ENCODE results near the gene JAK3. TPM values are rescaled to one million over a fixed set of nuclear protein-coding genes. Genes with fewer than 3 reads are reported as not detected.

The JAK3 gene
- polyA plus RNA-seq, 2 of the 4 experiments (the other 2 are of a cell fraction): 0.31 to 0.89 TPM

GRCh38 chr19:17829855-17830566 is 17.8 kb downstream of the JAK3 start:
- ChIA-PET CTCF (interaction anchor here (0.7 to 1.2 kb wide), 3 partner anchors 11 to 45 kb away, joined by 3 to 4 read pairs (median 3); partner anchors contain the start of gene RPL18A), POLR2A (interaction anchor here (0.7 to 1.3 kb wide), 5 partner anchors 13 to 111 kb away, joined by 3 to 9 read pairs (median 4); partner anchors contain the start of genes B3GNT3, MAP1S and RPL18A)
- FAIRE-seq (no peak), ATAC-seq (peak; percentile 79 to 84), DNase-seq (ENCODE audit: low read depth in 1 of 2, low spot score in 1 of 2) (peak; percentile 82 to 87)
- peaks cover 4% of the 10 kb centered on the region; the same call in 1 of the 3 replicates for H3K4me1 ChIP-seq
- TF ChIP-seq, protein P1, sequence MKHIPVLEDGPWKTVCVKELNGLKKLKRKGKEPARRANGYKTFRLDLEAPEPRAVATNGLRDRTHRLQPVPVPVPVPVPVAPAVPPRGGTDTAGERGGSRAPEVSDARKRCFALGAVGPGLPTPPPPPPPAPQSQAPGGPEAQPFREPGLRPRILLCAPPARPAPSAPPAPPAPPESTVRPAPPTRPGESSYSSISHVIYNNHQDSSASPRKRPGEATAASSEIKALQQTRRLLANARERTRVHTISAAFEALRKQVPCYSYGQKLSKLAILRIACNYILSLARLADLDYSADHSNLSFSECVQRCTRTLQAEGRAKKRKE (CRISPR knock-in tag; IDR thresholded peaks at IDR 0.05; ENCODE audit: low read depth): no peak
- TF ChIP-seq KDM1A (IDR thresholded peaks at IDR 0.05; ENCODE audit: low read depth) (peak; percentile 85), ZNF302 (CRISPR knock-in tag; IDR thresholded peaks at IDR 0.05) (no peak), JUN (IDR thresholded peaks at IDR 0.05) (0 out of 5 replicates have a peak, but pooled peaks of 1 of the 2 experiments have one; percentile 8), MAX (IDR thresholded peaks at IDR 0.05) (peak; percentile 47; the same call in 1 of the 2 replicates), E2F6 (IDR thresholded peaks at IDR 0.05; ENCODE audit: borderline replicate concordance, low read depth) (0 out of 2 replicates have a peak, but pooled peaks have one; percentile 37), CHD4 (IDR thresholded peaks at IDR 0.05; ENCODE audit: borderline replicate concordance) (peak; percentile 74; the same call in 1 of the 2 replicates), ZFP36 (IDR thresholded peaks at IDR 0.05; ENCODE audit: borderline replicate concordance, partially characterized antibody) (no peak)
- TF ChIP-seq, protein P2, sequence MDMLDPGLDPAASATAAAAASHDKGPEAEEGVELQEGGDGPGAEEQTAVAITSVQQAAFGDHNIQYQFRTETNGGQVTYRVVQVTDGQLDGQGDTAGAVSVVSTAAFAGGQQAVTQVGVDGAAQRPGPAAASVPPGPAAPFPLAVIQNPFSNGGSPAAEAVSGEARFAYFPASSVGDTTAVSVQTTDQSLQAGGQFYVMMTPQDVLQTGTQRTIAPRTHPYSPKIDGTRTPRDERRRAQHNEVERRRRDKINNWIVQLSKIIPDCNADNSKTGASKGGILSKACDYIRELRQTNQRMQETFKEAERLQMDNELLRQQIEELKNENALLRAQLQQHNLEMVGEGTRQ (IDR thresholded peaks at IDR 0.05): peak; percentile 38; the same call in 1 of the 2 replicates
- 2% methylated on average over 13 of the region's 29 CpGs for WGBS (ENCODE audit: missing lambda C conversion rate)
- H3K4me3 ChIP-seq: peak overlapping the region; percentile 55
- no peaks in the 10 kb centered on the region for H3K9me3 ChIP-seq
- peak overlapping the region; percentile 100 for H3K4me2 ChIP-seq
- H3K27ac ChIP-seq: peak overlapping the region; percentile 88 to 89

DNA sequence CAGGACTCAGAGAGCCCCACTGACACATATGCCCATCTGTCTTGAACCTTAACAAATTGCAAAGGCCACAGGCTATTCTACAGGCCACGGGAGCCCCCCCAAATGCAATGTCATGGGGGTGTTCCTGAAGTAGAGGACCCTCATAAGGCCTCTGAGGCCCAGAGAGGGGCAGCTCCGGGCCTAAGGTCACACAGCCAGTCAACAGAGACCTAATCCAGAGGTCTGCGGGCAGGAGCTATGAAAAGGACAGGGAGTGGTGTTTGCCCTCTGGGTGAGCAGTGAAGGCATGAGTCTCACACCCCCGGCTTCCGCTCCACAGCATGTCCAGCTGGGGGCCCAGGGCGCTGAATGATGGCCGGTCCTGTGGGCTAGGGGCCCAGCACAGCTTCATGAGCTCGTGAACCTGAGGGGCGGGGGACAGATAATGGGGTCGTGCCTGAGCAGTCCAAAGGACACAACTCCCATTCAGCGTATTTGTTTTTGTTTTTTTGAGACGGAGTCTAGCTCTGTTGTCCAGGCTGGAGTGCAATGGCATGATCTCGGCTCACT is 21.2 kb downstream of the JAK3 start:
- 75% methylated on average over 11 of the region's 13 CpGs for WGBS (ENCODE audit: missing lambda C conversion rate)
- TF ChIP-seq RNF2 (IDR thresholded peaks at IDR 0.05; ENCODE audit: borderline replicate concordance, low read depth) (no peak), EHMT2 (IDR thresholded peaks at IDR 0.05; ENCODE audit: low read depth) (no peak), HES2 (IDR thresholded peaks at IDR 0.05) (no peak)
- CTCF ChIA-PET: interaction anchor here (1.1 to 2.3 kb wide), 2 partner anchors 23 to 29 kb away, joined by 3 to 6 read pairs; no protein-coding TSS in a partner anchor
- FAIRE-seq (no peak), ATAC-seq (no peak), DNase-seq (ENCODE audit: low read depth in 1 of 2, low spot score in 1 of 2) (no peak)
- POLR2A ChIA-PET: no interaction called here
- H3K4me3 ChIP-seq: no peak overlapping the region
- H3K4me1 ChIP-seq: peaks cover 4% of the 10 kb centered on the region; the same call in 1 of the 3 replicates
- H3K4me2 ChIP-seq: no peak overlapping the region
- H3K27ac ChIP-seq: no peak overlapping the region
- no peaks in the 10 kb centered on the region for H3K9me3 ChIP-seq

GRCh38 chr19:17824339-17824738 is 23.4 kb downstream of the JAK3 start:
- Histone ChIP-seq H3K27ac (no peak overlapping the region), H3K4me2 (no peak overlapping the region), H3K4me3 (no peak overlapping the region), H3K9me3 (no peaks in the 10 kb centered on the region), H3K4me1 (no peaks in the 10 kb centered on the region; the same call in 2 of the 3 replicates)
- WGBS (ENCODE audit: missing lambda C conversion rate): 73% methylated on average over 2 of the region's 8 CpGs
- ChIA-PET POLR2A (interaction anchor here (1.4 kb wide), 1 partner anchor 35 kb away, joined by 5 read pairs; no protein-coding TSS in a partner anchor), CTCF (interaction anchor here (0.7 kb wide), 1 partner anchor 50 kb away, joined by 3 read pairs; no protein-coding TSS in a partner anchor)
- DNase-seq (ENCODE audit: low read depth in 1 of 2, low spot score in 1 of 2) (no peak), FAIRE-seq (no peak), ATAC-seq (no peak)
- TF ChIP-seq RAD21 (conservative IDR thresholded peaks at IDR 0.05 in 1 of 2, IDR thresholded peaks at IDR 0.05 in 1 of 2): no peak
- no peak for TF ChIP-seq JUNB (IDR thresholded peaks at IDR 0.05)
- TF ChIP-seq NR3C1 (IDR thresholded peaks at IDR 0.05): no peak
- TF ChIP-seq MAX (IDR thresholded peaks at IDR 0.05): no peak
- no peak for TF ChIP-seq EHF (CRISPR knock-in tag; IDR thresholded peaks at IDR 0.05)
- no peak for TF ChIP-seq RCOR1 (IDR thresholded peaks at IDR 0.05; ENCODE audit: low read depth, low read length)
- no peak for TF ChIP-seq CTCF (IDR thresholded peaks at IDR 0.05)
- no peak for TF ChIP-seq ZNF302 (CRISPR knock-in tag; IDR thresholded peaks at IDR 0.05)
- TF ChIP-seq CBX8 (IDR thresholded peaks at IDR 0.05): no peak
- TF ChIP-seq HMGXB4 (CRISPR knock-in tag; IDR thresholded peaks at IDR 0.05; ENCODE audit: borderline replicate concordance): no peak
- no peak for TF ChIP-seq ZSCAN20 (CRISPR knock-in tag; IDR thresholded peaks at IDR 0.05)
- TF ChIP-seq CHD2 (IDR thresholded peaks at IDR 0.05; ENCODE audit: low read length, partially characterized antibody): no peak
- no peak for TF ChIP-seq CBX2 (IDR thresholded peaks at IDR 0.05; ENCODE audit: borderline replicate concordance, low read depth)
- TF ChIP-seq TP53 (CRISPR knock-in tag; IDR thresholded peaks at IDR 0.05): no peak
